GM21737 (cell line): ENCODE measurements around the gene GPR161.
"Not testable (repeated sequence)": the region's sequence is repeated elsewhere in the genome, so short reads cannot be mapped to it uniquely, and the experiment has no call there.

Experiments used
- ATAC-seq: cut with Tn5 transposase; IDR thresholded peaks from one replicate; pipeline ENCODE4 v1.9.1; 2021; ENCODE audit warnings: mild to moderate bottlenecking, moderate library complexity; ENCODE audit not compliant: unreplicated experiment

Gene GPR161, protein sequence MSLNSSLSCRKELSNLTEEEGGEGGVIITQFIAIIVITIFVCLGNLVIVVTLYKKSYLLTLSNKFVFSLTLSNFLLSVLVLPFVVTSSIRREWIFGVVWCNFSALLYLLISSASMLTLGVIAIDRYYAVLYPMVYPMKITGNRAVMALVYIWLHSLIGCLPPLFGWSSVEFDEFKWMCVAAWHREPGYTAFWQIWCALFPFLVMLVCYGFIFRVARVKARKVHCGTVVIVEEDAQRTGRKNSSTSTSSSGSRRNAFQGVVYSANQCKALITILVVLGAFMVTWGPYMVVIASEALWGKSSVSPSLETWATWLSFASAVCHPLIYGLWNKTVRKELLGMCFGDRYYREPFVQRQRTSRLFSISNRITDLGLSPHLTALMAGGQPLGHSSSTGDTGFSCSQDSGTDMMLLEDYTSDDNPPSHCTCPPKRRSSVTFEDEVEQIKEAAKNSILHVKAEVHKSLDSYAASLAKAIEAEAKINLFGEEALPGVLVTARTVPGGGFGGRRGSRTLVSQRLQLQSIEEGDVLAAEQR

DNA sequence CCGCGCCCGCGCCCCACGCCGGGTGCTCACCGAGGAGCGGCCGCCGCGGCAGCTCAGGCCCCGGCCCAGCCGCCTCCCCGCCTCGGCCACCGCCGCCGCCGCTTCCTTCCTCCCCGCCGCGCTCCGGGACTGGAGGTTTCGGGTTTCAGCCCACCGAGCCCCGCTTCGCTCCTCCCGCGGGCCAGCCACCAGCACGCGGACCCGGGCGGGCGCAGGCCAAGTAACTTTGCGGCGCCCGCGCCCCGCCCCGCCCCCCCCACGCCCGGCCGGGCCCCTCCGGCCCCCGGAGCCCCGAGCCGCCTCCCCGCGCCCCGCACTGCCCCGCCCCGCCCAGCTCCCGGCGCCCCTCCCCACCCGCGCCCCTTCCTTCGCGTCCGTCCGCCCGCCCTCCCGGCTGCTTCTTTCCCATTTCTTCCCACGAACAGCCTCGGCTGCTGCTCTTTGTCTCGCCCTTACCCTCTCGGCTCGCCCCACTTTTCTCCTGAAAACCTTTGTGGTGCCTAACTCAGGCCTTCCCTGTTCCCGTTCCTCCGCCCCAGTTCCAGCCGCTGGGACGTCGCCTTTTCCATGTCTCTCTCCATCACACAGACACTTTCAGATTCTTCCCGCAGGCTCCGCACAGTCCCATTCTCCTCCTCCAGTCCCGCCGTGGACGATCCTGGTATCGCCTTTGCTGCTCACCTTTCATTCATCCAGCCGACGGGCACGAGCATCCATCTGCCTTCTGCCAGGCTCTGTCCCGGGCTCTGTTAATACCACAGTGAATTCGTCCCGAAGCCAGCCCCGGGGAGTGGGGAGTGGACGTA is at the start of gene GPR161:
Gene GPR161 (minus strand): TSS at position 222 of the 806 bp plus-strand sequence. CDS start 32,080 bp downstream, outside the sequence.
- no peak for ATAC-seq

DNA sequence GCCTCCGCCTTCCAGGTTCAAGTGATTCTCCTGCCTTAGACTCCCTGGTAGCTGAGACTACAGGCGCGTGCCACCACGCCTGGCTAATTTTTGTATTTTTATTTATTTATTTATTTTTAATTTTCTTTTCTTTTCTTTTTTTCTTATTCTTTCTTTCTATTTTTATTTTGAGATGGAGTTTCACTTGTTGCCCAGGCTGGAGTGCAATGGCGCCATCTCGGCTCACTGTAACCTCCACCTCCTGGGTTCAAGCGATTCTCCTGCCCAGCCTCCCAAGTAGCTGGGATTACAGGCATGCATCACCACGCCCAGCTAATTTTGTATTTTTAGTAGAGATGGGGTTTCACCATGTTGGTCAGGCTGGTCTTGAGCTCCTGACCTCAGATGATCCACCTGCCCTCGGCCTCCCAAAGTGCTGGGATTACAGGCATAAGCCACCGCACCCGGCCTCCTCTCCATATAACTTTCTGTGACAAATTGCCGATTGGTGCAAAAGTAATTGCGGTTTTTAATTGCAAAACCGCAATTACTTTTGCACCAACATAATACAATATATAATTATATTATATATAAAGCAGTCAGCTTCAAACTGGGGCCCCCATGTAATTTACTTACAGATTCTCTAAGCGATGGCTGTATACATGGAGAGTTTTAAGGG is 44.5 kb upstream of the GPR161 start:
- ATAC-seq: not testable (repeated sequence)

DNA sequence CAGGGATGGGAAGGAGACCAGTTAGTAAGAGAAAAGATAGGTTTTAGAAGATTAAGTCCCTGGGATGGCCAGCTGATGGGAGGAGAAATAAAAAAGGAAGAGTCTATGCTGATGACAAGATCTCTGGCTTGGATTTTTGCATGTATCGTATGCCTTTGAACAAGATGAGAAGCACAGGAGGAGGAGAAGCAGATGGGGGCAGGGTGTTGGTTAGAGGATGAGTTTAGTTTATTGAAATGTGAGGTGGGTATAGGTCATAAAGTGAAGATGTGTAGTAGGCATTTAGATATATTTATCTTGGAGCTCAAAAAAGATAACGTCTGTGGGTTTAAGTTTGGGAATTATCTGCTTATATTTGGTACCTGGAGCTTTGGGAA is 43.4 kb upstream of the GPR161 start:
- no peak for ATAC-seq

DNA sequence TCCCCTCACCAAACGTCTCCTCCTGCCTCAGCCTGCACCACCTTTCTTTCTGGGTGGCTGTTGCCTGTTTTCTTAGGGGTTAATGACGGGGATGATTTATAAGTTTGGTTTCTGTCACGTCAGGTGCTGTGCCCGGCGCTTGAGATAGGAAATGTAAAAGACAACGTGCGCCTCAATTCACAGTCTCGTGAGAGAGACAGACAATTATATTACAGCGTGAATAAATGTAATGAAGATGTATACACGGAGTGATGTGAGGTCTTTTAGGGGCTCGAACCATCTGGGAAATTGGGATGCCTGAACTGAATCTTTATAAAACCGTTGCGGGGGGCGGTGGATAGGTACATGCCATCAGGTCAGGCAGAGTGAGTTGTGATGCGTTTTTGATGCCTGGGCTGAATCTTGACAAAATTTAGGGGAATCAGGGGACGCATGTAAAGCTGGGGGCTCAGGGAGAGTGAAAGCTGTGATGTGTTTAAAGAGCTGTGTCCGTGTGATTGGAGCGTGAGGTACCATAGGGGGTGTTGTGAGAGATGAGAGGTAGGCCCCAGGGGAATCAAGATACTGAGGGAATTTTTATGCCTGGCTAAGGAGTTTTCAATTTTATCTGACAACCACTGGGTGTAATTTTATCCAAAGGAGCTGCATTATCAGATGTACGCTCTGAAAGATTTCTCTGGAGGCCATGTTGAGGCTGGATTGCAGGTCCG is 42.9 kb upstream of the GPR161 start:
- no peak for ATAC-seq

DNA sequence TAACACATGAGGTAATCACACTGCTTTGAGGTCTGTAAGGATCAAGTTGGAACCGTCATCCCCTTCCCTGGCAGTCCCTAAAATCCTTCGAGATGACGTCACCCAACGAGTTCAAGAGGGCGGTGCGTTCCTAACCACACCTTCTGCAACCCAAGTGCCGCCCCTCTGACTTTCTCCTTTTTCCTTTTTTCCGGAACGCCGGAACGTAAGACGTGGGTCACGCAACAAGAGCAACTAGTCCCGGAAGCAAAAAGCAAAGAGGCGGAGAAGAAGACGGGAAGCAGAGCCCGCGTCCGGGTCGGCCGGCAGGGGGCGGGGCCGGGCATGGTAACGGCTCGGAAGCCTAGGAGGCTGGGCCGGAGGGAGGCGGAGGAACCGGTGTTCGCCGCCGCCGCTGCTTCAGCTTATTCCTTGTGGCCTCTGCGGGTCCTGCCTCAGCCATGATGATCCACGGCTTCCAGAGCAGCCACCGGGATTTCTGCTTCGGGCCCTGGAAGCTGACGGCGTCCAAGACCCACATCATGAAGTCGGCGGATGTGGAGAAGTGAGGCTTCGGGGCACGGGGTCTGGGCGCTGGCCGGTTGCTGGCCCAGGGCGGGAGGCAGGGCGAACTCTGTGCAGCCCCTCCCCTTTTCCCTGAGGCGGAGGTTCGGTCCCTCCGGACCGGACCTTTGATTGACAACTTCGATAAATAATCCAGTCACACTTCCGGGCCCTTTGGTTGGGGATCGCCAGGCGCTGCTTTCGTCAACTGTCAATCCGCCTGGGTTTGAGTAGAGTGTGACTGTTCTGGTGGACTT is 42.1 kb upstream of the GPR161 start, which contains the start of gene TIPRL:
Gene TIPRL (plus strand): TSS at position 325 of the 800 bp plus-strand sequence. CDS start 116 bp downstream, at position 441.
- ATAC-seq: peak; percentile 90

DNA sequence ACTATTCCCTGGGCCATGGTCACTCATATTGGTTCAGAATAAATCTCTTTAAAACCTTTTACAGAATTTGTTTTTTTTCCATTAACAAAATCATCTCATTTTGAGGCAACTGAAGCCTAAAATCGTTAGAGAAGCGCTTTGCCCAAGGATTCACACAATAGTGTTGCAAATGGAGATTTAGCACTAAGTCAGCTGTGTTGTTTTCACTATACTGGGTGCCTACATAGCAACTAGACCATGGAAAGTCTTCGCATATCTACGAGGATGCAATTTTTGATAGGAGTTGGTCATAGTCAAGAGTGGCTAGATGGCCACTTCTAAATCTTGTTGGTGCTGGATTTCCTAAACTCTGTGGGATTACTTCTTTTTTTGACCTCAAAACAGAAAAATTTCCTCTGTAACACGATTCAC is 41.5 kb upstream of the GPR161 start:
- no peak for ATAC-seq

DNA sequence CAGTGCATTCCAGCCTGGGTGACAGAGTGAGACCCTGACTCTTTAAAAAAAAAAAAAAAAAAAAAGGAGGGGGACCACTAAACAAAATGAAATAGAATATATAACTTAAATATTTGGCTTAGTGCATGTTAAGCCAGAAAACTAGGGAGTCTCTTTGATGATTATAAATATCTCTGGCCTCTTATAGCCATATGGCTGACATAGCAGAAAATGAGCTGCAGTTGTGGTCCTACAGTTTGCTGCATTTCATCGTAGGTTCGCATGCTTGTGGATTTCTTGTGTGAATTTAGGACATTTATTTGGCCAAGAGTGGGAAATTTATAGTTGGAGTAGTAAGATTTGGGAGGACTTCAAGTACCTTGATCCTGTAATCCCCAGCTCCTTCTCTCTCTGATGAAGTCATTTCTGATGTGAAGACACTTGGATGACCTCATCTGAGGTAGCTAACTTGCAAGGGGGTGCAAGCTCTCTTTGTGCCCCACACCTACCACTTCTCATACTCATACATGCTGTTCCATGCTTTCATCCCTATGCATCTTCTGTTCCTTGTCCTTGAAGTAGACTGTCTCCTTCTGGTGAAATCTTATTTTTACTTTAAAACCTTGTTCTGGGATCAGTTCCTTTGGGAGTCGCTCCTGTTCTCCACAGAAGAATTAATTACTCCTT is 35.7 kb upstream of the GPR161 start:
- ATAC-seq: no peak

DNA sequence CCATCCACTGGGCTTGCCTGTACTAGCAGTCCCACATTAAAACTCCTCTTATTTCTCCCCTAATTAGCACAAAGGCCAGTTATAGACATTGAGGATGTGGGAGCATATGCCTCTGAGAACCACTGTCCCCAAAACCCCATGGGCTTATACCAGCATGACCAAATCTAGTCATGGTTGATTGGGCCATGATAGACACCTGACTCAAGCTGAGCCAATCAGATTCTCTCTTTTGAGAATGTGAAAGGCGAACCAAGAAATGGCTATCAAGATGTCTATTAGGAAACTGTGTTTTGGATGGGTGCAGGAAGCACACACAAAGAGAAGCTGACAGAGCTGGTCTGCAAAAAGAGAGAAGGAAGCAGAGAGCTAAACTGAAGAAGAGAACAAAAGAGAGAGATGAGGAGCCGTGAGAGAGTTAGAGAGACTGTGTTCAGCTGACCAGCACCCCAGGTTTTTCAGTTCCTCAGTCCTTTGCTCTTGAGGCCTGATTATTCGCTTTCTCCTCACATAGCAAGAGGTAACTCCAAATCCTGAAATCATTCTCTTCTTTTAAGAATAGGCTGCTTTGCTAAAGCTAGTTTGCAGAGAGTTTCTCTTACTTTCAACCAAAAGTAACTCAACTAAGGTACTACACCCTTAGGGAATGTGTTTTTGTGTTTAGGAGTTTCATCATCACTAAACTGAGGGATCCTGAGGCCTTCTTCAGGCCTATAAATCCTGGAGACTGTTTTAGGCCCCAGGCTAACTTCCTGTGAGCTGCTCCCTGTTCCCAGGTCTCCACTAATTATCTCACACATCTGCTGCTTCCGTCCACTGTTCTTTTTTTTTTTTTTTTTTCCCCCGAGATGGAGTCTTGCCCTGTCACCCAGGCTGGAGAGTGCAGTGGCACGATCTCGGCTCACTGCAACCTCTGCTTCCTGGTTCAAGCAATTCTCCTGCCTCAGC is 34.1 kb upstream of the GPR161 start:
- ATAC-seq: no peak

DNA sequence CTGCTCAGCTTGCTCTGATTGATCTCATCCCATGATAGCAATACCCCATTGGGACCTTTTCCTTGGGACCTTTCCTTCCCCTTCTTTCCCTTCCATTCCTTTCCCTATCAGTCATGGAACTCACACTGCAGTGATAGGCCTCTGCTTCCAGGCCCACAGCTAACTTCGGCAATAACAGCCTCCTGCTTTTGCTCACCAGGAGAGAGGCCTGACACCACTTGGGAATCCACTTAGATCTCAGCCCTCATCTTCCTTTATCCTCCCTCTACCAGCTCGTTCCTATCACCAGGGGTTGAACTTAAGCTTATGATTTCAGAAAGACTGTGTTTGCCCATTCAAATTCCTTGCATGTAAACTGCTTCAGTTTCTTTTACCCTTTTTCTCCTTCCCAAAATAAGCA is 31.1 kb upstream of the GPR161 start:
- ATAC-seq: no peak

DNA sequence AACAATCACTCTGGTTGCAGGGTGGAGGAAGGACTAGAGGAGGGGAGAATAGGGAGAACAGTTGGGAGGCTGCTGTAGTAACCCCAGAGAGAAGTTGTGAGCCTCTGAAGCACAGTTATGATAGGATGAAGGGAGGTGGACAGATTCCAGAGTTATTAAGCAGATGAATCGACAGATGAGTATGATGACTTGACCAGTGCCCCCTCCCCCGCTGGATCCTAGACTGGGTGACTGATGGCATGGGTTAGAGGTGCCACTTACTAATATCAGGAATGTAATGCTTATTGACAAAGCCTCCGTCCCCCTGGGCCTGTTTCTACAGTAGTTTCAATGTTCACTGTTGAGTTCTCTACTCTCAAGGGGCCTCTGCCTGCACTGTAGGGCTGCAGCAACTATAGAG is 28.0 kb upstream of the GPR161 start:
- ATAC-seq: no peak

DNA sequence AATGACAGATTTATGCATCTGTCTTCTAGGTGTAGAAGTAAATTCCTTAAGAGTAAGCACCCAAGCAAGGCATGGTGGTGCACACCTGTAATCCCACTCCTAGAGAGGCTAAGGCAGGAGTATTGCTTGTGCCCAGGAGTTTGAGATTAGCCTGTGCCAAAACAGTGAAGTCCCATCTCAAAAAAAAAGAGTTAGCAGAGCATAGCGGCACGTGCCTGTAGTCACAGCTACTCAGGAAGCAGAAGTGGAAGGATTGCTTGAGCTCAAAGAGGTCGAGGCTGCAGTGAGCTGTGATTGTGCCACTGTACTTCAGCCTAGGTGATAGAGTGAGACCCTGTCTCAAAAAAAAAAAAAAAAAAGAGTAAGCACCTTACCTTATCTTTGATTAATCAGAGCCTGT is 26.9 kb upstream of the GPR161 start:
- no peak for ATAC-seq

DNA sequence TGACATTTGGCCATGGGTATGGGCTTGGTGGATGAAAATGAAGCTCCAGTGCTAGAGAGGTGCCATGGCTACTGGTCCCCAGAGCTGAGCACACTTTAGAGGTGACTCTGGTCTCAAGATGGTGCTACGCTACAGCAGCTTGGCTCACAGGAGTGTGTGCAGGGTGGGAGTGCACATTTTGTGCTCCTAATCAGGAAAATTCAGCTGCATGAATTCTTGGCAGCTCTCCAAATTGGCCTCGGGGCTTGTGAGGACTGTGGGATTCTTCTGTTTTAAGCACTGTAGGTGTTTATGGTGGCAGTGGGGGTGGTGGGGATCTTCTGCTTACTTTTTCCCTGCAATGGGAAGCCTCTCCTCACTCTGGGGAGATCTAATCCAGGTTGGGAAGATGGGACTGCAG is 24.7 kb upstream of the GPR161 start:
- no peak for ATAC-seq

DNA sequence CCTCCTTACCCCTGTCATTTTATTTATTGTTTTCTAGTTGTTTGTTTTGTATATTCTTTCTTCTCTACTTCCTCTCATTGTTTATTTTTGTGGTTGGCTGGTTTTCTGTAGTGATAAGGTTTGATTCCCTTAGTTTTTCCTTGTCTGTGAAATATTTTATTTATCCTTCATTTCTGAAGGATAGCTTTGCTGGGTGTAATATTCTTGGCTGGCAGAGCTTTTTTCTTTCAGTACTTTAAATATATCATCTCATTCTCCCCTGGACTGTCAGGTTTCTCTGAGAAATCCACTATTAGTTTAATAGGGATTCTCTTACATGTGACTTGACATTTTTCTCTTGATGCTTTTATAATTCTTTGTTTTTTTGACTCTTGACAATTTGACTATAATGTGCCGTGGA is 23.2 kb upstream of the GPR161 start:
- no peak for ATAC-seq

DNA sequence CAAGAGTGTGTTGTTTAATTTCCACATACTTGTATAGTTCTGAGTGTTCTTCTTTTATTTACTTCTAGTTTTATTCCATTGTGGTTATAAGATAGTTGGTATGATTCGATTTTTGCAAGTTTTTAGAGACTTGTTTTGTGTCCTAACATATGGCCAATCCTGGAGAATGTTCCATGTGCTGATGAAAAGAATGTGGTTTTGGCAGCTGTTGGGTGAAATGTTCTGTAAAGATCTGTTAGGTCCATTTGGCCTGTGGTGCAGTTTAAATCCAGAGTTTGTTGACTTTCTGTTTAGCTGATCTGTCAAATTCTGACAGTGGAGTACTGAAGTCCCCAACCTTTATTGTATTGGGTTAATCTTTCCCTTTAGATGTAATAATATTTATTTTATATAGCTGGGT is 22.5 kb upstream of the GPR161 start:
- no peak for ATAC-seq

DNA sequence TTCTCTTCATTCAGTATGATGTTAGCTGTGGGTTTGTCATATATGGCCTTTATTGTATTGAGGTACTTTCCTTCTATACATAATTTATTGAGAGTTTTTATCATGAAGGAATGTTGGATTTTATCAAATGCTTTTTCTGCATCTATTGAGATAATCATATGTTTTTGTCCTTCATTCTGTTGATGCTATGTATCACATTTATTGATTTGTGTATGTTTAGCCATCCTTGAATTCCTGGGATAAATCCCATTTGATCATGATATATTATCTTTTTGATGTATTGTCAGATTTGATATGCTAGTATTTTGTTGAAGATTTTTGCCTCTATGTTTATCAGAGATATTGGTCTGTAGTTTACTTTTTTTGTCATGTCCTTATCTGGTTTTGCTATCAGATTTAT is 20.9 kb upstream of the GPR161 start:
- ATAC-seq: no peak

DNA sequence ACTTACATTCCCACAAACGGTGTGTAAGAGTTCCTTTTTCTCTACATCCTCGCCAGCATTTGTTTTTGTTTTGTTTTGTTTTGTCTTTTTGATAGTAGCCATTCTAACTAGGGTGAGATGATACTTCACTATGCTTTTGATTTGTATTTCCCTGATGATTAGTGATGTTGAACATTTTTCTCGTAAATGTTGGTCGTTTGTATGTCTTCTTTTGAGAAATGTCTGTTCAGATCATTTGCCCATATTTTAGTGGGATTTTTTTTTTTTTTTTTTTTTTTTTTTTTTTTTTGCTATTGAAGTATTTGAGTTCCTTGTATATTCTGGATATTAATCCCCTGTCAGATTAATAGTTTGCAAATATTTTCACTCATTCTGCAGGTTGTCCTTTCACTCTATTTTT is 19.2 kb upstream of the GPR161 start:
- no peak for ATAC-seq

DNA sequence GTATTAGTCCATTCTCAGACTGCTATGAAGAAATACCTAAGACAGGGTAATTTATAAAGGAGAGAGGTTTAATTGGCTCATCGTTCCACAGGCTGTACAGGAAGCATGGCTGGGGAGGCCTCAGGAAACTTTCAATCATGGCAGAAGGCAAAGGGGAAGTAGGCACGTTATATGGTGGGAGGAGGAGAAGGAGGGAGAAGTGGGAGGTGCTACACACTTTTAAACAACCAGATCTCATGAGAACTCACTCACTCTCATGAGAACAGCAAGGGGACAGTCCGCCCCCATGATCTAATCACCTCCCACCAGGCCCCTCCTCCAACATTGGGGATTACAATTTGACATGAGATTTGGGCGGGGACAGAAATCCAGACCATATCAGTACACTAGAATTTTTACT is 18.0 kb upstream of the GPR161 start:
- not testable (repeated sequence) for ATAC-seq

DNA sequence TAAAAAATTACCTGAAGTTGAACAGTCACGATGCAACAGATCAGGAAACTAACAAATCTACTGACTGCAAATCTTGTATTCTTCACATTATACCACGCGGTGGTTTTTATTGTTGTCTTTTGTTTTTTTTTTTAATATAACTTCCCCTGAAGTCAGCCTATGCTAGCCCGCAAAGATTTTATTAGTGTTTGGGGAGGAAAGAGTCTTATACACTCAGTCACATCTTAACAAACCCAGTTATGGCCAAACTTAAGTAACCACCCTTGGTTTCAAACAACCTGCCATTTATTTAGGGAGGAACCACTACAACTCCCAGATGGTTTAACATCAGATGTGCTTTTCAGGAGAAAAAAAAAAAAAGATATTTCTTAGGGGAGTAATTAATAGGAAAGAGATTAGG is 15.2 kb upstream of the GPR161 start:
- ATAC-seq: no peak
